CD4-positive, alpha-beta T cell (primary cell): ENCODE measurements around the gene RALGPS1. TPM values are rescaled to one million over a fixed set of nuclear protein-coding genes. Genes with fewer than 3 reads are reported as not detected.

Experiments
- ATAC-seq: fragments of 200-7000 bp; cut with Tn5 transposase; one replicate; pipeline ENCODE4 v1.10.0; 2022; ENCODE audit warnings: mild to moderate bottlenecking; ENCODE audit not compliant: poor library complexity
- CTCF ChIA-PET: fragments of 350-600 bp; sonication (Branson Sonifier 250); formaldehyde crosslinking; loops from one replicate; lab custom pipeline; 2021; ENCODE audit warnings: antibody characterized with exemption, inconsistent platforms; lab: Charles Lee
- POLR2A ChIA-PET: fragments of 350-600 bp; sonication (Branson Sonifier 250); formaldehyde crosslinking; loops from one replicate; lab custom pipeline; 2021; ENCODE audit warnings: antibody characterized with exemption, inconsistent platforms; lab: Charles Lee
- DNase-seq, 14 experiments: peaks; one replicate each; pipeline ENCODE4 v3.0.0-alpha.2; 2013 to 2020; ENCODE audit warnings: mixed read lengths in 2 of 14
- H3K27ac ChIP-seq, 2 donors: one replicate each; pipeline versions ENCODE4 v1.5.1 to v1.7.0; 2013; ENCODE audit warnings: low read length in 2 of 2, low read depth in 1 of 2, mild to moderate bottlenecking in 1 of 2
- H3K27me3 ChIP-seq, 2 experiments: 1 replicate in 1 of 2; 2 replicates in 1 of 2; pipeline versions ENCODE4 v1.6.1 to v1.7.0; 2013; ENCODE audit warnings: low read length in 2 of 2, control low read depth in 1 of 2, mild to moderate bottlenecking in 1 of 2, moderate library complexity in 1 of 2; ENCODE audit not compliant: insufficient read depth in 2 of 2, control insufficient read depth in 1 of 2
- H3K36me3 ChIP-seq: one replicate; pipeline ENCODE4 v1.6.1; 2013; ENCODE audit warnings: low read length, control low read depth; ENCODE audit not compliant: insufficient read depth
- H3K4me1 ChIP-seq: one replicate; pipeline ENCODE4 v1.6.1; 2013; ENCODE audit warnings: low read length, control low read depth; ENCODE audit not compliant: insufficient read depth
- H3K4me3 ChIP-seq: one replicate; pipeline ENCODE4 v1.5.1; 2013; ENCODE audit warnings: mild to moderate bottlenecking, low read length, moderate library complexity
- H3K9me3 ChIP-seq, 2 experiments: 1 replicate in 1 of 2; 2 replicates in 1 of 2; pipeline versions ENCODE4 v1.6.1 to v1.7.0; 2013; ENCODE audit warnings: low read length in 2 of 2, mild to moderate bottlenecking in 2 of 2, control low read depth in 1 of 2, moderate library complexity in 1 of 2; ENCODE audit not compliant: control insufficient read depth in 1 of 2, insufficient read depth in 1 of 2
- H3K27ac Mint-ChIP-seq: one replicate; pipeline ENCODE4 v1.8.0; 2020; ENCODE audit warnings: mixed read lengths
- H3K27me3 Mint-ChIP-seq: one replicate; pipeline ENCODE4 v1.8.0; 2021; ENCODE audit warnings: mixed read lengths
- H3K36me3 Mint-ChIP-seq: one replicate; pipeline ENCODE4 v1.8.0; 2021; ENCODE audit warnings: low read depth, mixed read lengths
- H3K4me1 Mint-ChIP-seq: one replicate; pipeline ENCODE4 v1.8.0; 2021; ENCODE audit warnings: low read depth, mixed read lengths
- H3K4me3 Mint-ChIP-seq: one replicate; pipeline ENCODE4 v1.8.0; 2020; ENCODE audit warnings: mild to moderate bottlenecking, mixed read lengths
- H3K9me3 Mint-ChIP-seq: one replicate; pipeline ENCODE4 v1.8.0; 2020; ENCODE audit warnings: mixed read lengths
- CTCF ChIP-seq: fragments of 200-600 bp; IDR thresholded peaks from one replicate; pipeline ENCODE4 v1.8.0; 2022; ENCODE audit warnings: antibody characterized with exemption, mild to moderate bottlenecking
- intact Hi-C, 2 experiments: fragments of 100-400 bp; cut with DNase I in 1 of 2; cut with micrococcal nuclease in 1 of 2; formaldehyde crosslinking; loops; one replicate each; pipeline versions ENCODE4 v1.15.1 to v1.9.0; 2023 to 2025; cut with DNase I, micrococcal nuclease
- total RNA-seq, 174 experiments: library from RNA in 2 of 174; stranded (reverse) in 2 of 174; gene quantifications; one replicate each; pipeline ENCODE4 v1.2.3 and lab custom pipeline; 2021 to 2026

RALGPS1 gene
- total RNA-seq, 2 experiments from 2014 or later: 5.8 to 6.3 TPM

GRCh38 chr9:127056446-127056845, 141.9 kb downstream of the RALGPS1 start:
- Mint-ChIP-seq H3K27ac (no peak overlapping the region), H3K36me3 (no peaks in the 10 kb centered on the region), H3K4me1 (no peaks in the 10 kb centered on the region), H3K4me3 (no peak overlapping the region), H3K27me3 (no peaks in the 10 kb centered on the region), H3K9me3 (no peaks in the 10 kb centered on the region)
- ChIA-PET POLR2A (no interaction called here), CTCF (interaction anchor here (1.0 kb wide), 1 partner anchor 45 kb away, joined by 3 read pairs; no protein-coding TSS in a partner anchor)
- no peak for DNase-seq
- peaks cover 4% of the 10 kb centered on the region for H3K36me3 ChIP-seq
- no peaks in the 10 kb centered on the region for H3K27me3 ChIP-seq
- H3K9me3 ChIP-seq: no peaks in the 10 kb centered on the region
- no peak overlapping the region for H3K4me3 ChIP-seq
- no peaks in the 10 kb centered on the region for H3K4me1 ChIP-seq
- TF ChIP-seq CTCF: no peak
- ATAC-seq: no peak
- no peak overlapping the region for H3K27ac ChIP-seq
- intact Hi-C loops: no loop called here

DNA sequence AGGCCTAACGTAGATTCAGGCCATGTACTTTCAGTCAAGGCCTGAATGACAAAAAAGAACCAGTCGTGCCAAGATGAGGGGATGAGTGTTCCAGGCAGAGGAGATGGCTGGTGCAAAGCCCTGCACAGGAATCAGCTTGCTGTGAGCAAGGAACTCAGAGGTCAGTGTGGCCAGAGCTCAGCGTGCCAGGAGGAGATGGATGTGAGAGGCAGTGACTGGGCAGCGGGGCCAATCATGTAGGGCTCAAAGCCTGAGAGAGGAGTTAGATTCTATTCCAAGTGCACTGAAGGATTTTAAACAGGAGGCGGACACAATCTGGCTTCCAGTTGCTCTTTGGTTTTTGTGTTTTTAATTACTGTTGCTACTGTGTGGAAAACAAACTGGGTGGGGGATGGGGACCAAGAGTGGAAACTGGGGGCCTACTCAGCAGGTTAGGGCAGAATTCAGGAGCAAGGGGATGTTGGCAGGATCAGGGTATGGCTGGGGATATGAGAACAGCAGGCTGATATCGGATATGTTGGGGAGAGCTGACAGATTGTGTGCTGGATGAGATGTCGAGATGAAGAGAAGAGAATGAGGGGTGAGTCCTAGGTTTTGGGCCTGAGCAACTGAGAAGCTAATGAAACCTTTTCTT, 143.5 kb downstream of the RALGPS1 start:
- POLR2A ChIA-PET: no interaction called here
- Histone ChIP-seq H3K4me3 (no peak overlapping the region), H3K9me3 (no peaks in the 10 kb centered on the region), H3K36me3 (peaks cover 4% of the 10 kb centered on the region), H3K27ac (no peak overlapping the region), H3K4me1 (no peaks in the 10 kb centered on the region), H3K27me3 (no peaks in the 10 kb centered on the region)
- DNase-seq (no peak), ATAC-seq (no peak)
- Mint-ChIP-seq H3K27me3 (no peaks in the 10 kb centered on the region), H3K36me3 (no peaks in the 10 kb centered on the region), H3K4me3 (no peak overlapping the region), H3K4me1 (no peaks in the 10 kb centered on the region), H3K27ac (no peak overlapping the region), H3K9me3 (no peaks in the 10 kb centered on the region)
- CTCF ChIA-PET: no interaction called here
- no peak for TF ChIP-seq CTCF
- intact Hi-C loops: no loop called here

DNA sequence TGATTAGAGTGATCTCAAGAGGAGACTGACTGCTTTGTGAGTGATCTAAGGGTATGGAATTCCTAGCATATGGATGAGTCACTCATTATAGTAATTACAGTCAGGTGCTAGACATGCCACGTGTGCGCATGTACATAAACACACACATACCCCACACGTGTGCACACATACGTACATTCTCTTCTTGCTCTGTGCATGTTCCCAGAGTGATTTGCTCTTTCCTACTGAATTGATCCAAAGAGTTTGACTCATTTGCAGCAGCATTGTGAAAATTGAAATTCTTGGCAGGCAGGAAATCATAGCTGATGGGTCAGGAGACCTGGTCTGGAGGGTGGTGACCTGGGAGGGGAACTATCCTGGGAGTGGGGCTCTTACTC, 144.1 kb downstream of the RALGPS1 start:
- Histone ChIP-seq H3K9me3 (no peaks in the 10 kb centered on the region), H3K36me3 (peaks cover 4% of the 10 kb centered on the region), H3K27ac (no peak overlapping the region), H3K4me3 (no peak overlapping the region), H3K4me1 (no peaks in the 10 kb centered on the region), H3K27me3 (no peaks in the 10 kb centered on the region)
- ATAC-seq: no peak
- POLR2A ChIA-PET: no interaction called here
- no peak overlapping the region for H3K27ac Mint-ChIP-seq
- CTCF ChIA-PET: no interaction called here
- no peaks in the 10 kb centered on the region for H3K9me3 Mint-ChIP-seq
- H3K36me3 Mint-ChIP-seq: no peaks in the 10 kb centered on the region
- TF ChIP-seq CTCF: no peak
- H3K27me3 Mint-ChIP-seq: no peaks in the 10 kb centered on the region
- intact Hi-C loops: no loop called here
- no peak overlapping the region for H3K4me3 Mint-ChIP-seq
- H3K4me1 Mint-ChIP-seq: no peaks in the 10 kb centered on the region
- no peak for DNase-seq
